Left hindlimb (tissue), 1 donor: Measurements from ENCODE around the gene PCCA.

Experiments used
- DNase-seq: peaks from one replicate; pipeline ENCODE4 v3.0.0-alpha.2; 2018

The PCCA gene

DNA sequence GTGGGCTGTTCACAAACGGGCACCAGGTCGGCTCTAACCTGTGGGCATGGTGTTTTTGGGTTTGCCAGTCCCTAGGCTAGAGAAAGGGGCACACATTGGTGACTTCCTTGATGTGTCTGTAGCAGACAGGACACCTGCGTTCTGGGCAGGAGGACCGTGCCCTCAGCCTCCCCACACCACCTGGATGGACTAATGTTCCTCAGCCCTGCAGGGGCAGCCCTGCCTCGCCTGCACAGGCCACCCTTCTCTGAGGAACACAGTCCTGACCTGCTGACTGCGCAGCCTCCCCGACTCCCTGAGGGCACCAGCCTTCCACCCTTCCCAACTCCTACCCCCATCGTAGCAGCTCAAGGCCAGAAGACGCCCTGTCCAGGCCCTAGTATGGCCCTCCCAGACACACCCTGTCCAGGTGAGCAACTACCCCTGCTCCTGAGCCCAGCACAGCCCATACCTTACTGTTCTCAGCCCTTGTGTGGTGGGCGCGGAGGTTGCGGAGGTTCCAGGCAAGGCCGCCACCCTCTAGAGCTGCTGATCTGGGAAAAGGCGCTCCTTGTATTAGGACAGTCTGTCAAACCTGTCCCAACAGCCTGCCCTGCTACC, 444.0 kb downstream of the PCCA start:
- no peak for DNase-seq

DNA sequence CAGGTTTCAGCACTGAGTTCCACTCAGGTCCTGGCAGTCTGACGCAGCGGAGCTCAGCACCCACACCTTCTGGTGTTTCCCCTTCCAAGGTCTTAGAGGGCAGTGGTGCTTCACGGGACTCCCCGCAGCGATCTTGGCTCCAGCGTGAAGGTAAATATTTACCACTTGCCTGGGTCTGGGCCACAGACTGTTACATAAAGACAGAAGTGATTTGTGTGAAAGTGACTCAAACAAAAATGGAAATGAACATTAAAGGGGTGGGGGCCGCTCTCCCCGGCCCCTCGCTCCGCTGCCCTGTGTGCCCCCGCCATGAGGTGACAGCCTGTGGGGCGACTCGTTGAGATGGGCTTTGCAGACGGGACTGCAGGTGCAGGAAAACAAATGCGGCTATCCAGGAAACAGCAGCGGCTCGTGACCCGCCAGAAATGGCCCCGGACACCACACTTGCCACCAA, 444.7 kb downstream of the PCCA start:
- DNase-seq: no peak

DNA sequence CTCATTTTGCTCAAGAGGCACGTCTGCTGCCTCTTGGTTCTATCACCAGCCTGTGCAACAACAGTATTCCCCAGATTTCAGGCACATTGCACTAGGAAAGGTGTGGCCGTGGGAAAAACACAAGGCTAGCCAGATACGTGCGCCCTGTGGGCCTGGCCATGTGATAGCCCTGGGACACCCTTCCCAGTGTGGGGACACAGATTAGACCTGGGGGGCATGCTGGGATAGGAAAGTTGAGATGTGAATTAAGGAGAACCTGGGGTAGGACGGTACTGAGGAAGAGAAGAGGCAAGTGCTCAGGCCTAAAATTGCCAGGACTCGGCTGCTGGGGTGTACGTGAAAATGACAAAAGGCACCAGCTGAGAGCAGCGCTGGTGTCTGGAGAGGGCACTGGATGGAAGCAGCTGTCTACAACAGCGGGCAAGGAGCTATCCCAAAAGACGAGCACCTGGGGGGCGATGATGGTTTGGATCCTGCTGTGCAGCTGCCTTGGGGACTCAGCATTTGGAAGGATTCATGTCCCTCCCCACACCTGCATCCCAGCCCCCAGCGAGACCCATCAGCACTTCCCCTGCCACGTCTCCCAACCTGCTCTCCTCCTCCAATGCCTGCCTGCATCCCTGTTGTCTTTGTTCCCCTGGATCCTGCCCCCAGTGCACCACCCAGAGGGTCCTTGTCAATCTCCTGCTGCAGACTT, 445.4 kb downstream of the PCCA start:
- no peak for DNase-seq

GRCh38 chr13:100534911-100535310, 446.0 kb downstream of the PCCA start:
- DNase-seq: no peak

DNA sequence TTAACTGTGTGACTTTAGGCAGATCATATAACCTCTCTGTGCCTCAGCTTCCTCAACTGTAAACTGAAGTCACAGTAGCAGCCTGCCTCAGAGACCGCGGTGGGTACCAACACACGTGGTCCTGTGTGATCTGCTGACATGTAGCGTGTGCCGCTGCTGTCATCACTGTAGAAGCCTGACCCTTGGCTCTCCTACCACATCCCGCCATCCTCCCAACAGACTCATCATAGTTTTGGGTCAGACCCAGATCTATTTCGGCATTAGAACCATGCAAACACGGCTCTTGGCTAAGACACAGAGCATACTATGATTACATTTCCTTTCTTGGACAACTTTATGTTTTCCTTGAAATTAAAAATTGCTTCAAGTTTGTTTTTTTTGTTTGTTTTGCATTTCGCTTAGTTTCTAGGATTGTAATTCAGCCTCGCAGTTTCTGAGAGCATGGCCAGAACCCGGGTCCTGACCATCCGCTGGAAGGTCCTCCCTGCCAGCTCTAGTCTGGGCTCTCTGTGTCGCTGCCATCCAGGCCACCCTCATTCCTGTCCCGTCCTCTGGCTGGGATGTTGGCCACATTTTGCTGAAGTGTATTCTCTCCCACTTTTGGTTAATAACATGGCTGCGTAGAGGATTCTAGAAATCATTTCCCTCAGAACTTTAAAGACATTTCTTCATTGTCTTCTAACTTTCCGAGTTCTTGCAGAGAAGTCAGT, 446.7 kb downstream of the PCCA start:
- DNase-seq: no peak

DNA sequence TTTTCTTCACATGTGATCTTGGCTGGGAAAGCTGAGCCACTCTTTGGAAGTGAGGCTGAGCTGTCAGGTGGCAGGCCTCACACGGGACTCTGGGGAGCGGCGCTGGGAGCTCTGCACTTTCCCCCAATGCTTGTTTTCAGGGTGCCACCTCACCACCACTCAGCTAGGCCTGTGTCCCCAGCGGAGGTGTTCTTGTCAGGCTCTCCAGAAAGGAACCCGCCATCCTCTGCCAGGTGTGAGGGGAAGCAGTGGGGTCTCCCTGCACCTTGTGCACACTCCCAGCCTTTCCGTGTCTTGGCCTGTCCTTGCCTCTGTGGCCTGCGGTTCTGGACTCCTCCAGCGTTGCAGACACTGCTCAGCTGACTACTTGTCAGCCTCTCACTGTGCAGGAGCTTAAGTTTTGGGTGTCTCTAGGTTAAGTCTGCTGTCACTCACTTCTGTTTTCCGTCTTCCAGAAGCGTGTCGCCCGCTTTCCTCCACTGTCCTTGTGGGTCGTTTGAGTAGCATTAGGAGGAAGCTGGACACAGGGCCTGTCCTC, 447.8 kb downstream of the PCCA start:
- no peak for DNase-seq

DNA sequence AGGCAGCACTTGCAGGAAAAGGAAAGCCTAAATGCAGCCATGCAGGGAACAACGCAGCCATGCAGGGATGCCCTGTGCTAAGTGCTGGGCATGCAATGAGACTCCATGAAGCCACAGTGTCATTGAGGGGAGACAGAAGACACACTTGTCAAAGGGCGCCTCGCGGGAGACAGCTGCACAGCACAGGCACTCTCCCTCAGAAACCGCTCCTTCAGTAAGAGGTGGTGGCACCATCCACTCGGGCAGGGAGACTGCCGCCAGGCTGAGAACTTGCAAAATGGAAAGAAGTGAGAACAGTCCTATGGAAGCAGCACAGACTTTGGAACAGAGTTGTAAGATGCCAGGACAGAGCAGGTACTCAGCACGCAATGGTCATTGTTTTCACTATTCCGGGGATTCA, 448.6 kb downstream of the PCCA start:
- DNase-seq: no peak

GRCh38 chr13:100537951-100538462, 449.1 kb downstream of the PCCA start:
- no peak for DNase-seq

- DNase-seq: no peak
Observed at GRCh38 chr13:100540621-100541020, 451.7 kb downstream of the PCCA start.

GRCh38 chr13:100541897-100542825, 453.3 kb downstream of the PCCA start:
- no peak for DNase-seq

DNA sequence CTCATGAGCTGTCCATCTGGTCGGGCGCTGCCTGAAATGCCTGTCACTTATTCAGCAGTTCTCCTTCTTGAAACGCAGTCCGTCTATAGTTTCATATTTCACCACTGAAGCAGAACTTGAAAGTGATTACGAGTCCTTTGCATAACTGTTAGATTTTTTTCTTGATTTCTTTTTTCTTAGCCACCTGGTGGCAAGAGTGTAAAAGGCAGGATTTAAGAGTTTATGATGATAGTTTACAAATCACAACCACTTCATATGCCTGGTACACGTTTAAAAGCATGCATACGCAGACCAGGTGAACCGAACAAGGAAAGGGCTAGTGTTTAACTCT, 453.9 kb downstream of the PCCA start:
- no peak for DNase-seq

GRCh38 chr13:100543872-100544602, 455.1 kb downstream of the PCCA start:
- DNase-seq: no peak

DNA sequence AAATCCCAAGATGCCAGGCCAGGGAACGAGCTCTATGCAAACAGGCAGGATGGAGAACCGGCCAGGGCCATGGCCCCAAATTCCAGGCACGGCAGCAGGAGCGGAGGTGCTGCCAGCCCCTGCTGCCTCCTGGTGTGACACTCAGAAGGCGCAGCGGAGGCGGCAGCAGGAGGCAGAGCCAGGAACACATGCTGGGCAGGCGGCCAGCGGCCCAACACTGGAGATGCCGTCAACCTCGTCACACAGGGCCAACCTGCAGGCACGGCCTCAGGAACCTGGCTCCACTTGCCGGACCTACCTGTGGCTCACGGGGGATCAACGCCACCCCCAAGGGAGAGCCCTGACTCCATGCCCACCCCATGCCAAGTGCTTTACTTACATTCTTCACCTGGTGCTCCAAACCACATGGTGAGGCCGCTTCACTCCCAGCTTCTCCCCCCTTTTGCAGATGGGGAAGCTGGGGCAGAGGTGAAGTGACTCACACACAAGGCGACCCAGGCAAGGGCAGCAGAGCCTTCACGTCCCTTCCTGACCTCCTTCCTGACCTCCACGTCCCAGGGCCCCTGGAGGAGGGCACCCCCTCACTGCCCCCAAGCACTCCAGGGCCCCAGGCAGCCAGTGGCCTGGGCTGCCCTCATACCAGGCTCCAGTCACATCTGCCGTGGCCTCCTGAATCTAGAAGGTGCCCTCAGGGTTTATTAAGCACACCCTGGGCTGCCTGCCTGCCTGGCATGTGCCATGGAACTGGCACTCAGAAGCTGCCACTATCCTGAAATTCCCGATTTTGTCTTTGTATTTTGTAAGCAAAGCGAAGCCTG, 456.2 kb downstream of the PCCA start:
- no peak for DNase-seq

- DNase-seq: no peak
Observed at GRCh38 chr13:100545684-100546061, 456.8 kb downstream of the PCCA start.

DNA sequence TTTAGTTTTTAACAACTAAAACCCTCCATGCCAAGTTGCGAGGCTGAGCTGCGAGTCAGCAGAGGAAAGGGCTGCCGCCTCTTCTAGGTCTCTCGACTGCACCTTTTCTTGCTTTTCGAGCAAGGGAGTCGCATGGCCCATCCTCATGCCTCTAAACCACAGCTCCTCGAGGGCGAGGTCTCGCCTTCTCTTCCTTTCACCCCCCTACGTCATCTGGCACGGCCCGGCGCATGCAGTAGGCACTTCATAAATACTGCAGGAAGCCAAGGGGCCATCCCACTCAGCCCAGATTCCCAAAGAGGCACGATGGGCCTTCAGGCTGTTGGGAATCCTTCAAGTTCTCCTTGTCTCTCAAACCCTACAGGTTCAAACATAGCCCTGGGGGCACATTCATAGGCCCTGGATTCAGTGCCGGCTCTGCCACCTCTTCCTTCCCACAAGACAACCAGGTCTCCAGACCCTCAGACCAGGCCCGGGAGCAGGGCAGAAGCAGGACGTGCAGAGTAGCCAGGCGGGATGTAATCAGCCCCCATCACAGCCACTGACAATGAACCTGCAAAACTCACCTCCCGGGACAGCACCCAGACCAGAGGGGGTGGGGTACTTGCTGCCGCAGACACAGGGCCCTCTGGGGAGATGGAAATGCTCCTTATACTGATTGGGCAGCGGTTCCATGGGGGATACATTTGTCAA, 458.0 kb downstream of the PCCA start:
- DNase-seq: no peak

DNA sequence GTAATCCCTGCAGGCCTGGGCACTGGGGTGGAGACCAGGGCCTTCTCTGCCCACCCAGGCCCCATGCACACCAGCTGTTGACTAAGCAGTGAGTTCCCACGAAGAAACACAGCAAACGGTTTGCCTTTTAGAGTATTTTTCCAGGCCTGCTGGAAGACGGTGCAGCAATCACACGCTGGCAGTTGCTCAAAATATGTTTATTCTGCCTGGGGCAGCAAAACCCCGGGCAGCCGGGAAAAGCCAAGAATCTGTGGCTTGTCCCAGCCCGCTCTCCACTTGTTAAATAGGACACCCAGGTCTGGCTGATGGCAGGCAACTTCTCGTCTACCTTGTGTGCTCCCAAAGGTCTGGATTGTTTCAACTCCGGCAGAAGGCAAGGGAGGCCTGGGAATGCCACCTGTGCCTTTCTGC, 458.9 kb downstream of the PCCA start:
- peak; percentile 56 for DNase-seq

GRCh38 chr13:100549316-100549715, 460.4 kb downstream of the PCCA start:
- DNase-seq: no peak

DNA sequence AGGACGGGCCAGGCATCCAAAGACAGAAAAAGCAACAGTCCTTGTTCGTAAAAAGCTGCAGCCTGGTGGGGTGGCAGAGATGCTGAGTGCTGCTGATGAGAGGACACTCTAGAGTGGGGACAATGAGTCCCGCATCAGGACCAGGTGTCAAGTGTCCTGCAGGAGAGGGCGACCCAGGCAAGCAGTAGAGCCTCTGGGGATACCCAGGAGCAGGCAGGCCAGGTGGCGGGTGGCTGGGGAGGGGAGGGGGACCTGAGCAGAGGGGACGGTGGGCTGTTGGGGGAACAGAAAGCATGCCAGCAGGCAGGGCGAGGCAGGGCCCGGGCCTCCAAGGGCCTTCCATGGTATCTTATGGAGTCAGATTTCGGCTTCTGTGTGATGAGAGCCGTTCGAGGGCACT, 463.9 kb downstream of the PCCA start:
- DNase-seq: no peak

DNA sequence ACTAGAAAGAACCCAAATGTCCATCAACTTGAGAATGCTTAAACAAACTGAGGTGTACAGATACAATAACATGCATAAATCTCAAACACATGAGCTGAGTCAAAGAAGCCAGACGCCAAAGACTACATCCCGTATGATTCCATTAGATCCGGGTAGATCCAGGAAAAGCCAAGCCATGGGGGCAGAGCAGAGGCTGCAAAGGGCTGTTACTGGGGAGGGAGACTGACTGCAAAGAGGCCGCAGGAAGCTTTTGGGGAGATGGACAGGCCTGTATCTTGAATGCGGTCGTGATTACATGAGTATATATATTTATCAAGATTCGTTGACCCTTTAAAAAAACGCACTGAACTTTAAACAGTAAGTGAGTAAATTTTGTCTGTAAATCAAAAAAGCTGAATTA, 471.0 kb downstream of the PCCA start:
- no peak for DNase-seq

- DNase-seq: no peak
Observed at GRCh38 chr13:100560498-100561157, 471.7 kb downstream of the PCCA start.
